ENCODE results near the gene TRAF3. TPM values are rescaled to one million over a fixed set of nuclear protein-coding genes. Genes with fewer than 3 reads are reported as not detected.
"Not testable (repeated sequence)": the region's sequence is repeated elsewhere in the genome, so short reads cannot be mapped to it uniquely, and the experiment has no call there.

The TRAF3 gene
- polyA plus RNA-seq, 3 donors, result 16.2 to 18.2 (median 16.9) TPM

DNA sequence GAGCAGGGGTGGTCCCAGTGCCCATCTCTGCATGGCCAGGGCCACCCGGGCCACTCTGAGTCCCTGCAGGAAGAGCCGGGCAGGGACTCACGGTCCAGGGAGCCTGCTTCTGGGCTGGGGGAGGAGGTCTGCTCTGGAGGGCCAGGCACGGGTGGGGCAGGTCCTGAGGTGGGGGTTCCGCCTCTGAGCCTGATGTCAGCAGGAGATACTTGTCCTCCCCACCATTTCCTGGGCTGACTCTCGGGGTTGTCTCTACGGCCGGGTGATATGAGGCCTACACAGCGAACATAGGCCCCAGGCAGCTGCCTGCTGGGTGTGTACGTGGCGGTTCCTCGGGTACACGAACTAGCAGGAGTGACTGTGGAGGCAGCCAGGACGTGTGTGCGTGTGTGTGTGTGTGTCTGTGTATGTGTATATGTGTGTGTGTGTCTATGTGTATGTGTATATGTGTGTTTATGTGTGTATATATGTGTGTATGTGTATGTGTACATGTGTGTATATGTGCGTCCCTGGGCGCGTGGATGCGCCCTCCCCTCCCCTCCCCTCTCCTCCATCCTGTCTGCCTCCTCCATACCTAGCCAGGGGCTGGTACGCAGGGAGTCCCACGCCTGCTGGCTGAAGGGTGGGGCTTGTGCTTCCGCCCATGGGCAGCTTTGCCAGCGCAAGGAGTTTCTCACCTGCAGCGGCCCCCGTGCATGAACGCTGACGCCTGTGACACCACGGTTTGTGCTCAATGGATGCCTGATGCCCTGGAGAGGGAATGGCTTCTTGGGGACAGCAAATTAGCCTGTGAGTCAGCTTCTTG is 30.4 kb upstream of the TRAF3 start:
- no peak for DNase-seq (ENCODE audit: extremely low read depth in 1 of 11, low read depth in 9 of 11, low spot score in 4 of 11)

- DNase-seq (ENCODE audit: extremely low read depth in 1 of 11, low read depth in 9 of 11, low spot score in 4 of 11), result no peak
Measured at GRCh38 chr14:102748806-102749205, 28.4 kb upstream of the TRAF3 start.

DNA sequence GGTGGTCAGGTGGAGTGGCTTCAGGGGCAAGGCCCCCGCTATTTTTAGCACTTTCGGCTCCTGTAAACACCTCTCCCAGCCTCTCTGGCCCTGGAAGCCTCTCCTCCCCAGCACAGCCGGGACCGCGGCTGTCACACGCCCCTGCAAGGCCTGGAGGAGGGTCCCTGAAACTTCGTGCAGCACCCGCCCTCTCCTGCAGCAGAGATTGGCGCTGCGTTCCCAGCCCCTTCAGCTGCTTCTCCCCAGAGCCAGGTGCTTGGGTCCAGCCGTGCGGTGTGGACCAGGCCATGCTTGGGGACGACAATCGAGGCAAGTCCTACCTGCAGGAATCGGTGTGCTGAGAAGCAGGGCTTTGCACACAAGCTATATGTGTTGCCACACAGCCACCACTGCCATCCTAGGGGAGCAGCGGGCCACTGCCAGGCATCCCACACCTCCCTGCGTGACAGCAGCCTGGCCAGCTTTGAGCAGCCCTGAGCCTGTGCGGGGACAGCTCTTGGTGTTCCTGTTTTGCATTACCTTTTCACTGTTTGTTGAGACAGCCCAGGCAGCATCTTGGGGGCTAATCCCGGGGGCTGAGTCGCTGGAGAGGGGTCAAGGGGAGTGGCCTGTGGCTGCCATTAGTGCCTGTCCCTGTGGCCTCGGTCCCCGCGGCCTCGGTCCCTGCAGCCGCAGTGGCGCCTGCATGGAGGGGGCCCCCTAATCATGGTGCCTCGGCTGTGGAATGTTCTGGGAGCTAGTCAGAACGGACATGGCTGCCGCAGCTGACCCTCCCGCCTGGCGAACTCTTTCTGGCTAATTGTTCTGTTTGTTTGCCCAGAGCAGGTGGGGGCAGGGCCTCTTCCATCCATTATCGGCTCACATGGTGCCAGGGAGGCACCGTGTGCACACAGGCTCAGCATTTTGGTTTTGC is 27.6 kb upstream of the TRAF3 start:
- DNase-seq (ENCODE audit: extremely low read depth in 1 of 11, low read depth in 9 of 11, low spot score in 4 of 11), result peak in 2 of 11 donors; percentile 18

- no peak for DNase-seq (ENCODE audit: extremely low read depth in 1 of 11, low read depth in 9 of 11, low spot score in 4 of 11)
Measured at GRCh38 chr14:102750376-102750775, 26.9 kb upstream of the TRAF3 start.

GRCh38 chr14:102751088-102751487 is 26.2 kb upstream of the TRAF3 start:
- no peak for DNase-seq (ENCODE audit: extremely low read depth in 1 of 11, low read depth in 9 of 11, low spot score in 4 of 11)

GRCh38 chr14:102752239-102752847 is 24.9 kb upstream of the TRAF3 start:
- DNase-seq (ENCODE audit: extremely low read depth in 1 of 11, low read depth in 9 of 11, low spot score in 4 of 11), result no peak

GRCh38 chr14:102754370-102755262 is 22.6 kb upstream of the TRAF3 start:
- DNase-seq (ENCODE audit: extremely low read depth in 1 of 11, low read depth in 9 of 11, low spot score in 4 of 11), result no peak

GRCh38 chr14:102757646-102758045 is 19.6 kb upstream of the TRAF3 start:
- DNase-seq (ENCODE audit: extremely low read depth in 1 of 11, low read depth in 9 of 11, low spot score in 4 of 11), result no peak

GRCh38 chr14:102758087-102758486 is 19.2 kb upstream of the TRAF3 start:
- DNase-seq (ENCODE audit: extremely low read depth in 1 of 11, low read depth in 9 of 11, low spot score in 4 of 11), result no peak

GRCh38 chr14:102759456-102760187 is 17.6 kb upstream of the TRAF3 start:
- no peak for DNase-seq (ENCODE audit: extremely low read depth in 1 of 11, low read depth in 9 of 11, low spot score in 4 of 11)

GRCh38 chr14:102760496-102761193 is 16.6 kb upstream of the TRAF3 start:
- DNase-seq (ENCODE audit: extremely low read depth in 1 of 11, low read depth in 9 of 11, low spot score in 4 of 11), result no peak

DNA sequence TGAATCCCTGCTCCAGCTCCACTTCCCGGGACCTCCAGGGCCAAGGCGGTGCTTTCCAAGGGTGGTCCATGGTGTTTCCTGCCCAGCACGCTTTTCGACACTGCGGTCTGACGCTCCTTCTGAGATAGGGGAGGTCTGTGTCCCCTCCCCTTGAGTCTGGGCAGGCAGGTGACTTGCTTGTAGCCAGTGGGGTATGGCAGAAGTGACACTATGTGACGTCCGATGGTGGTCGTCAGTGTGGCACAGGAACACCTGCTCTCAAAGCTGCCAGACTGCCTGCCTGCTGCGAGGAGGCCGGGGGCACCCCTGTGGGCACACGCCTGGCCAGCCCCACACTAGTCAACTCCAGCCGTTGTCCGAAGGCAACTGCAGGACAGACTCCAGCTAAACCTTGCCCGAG is 16.0 kb upstream of the TRAF3 start:
- DNase-seq (ENCODE audit: extremely low read depth in 1 of 11, low read depth in 9 of 11, low spot score in 4 of 11), result no peak

DNA sequence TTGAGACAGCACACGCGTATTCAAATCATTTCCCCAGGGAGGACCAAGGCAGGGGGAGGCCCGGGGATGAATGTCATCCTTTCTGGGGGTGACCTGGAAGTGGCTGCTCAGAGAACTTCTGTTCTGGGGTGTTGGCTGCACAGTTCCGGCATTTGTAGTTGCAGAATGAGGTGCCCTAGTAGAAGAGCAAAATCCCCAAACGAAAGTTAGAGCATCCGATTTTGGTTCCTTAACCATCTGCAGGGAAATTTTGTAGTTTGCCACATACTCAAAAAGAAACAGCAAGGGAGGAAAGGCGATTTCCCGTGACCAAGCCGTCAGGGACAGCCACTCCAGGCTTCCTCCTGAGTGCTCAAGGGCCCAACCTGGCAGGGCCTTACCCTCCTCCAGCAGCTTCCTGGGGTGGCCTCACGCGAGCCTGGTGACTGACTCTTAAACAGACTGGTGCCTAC is 13.0 kb upstream of the TRAF3 start:
- no peak for DNase-seq (ENCODE audit: extremely low read depth in 1 of 11, low read depth in 9 of 11, low spot score in 4 of 11)

DNA sequence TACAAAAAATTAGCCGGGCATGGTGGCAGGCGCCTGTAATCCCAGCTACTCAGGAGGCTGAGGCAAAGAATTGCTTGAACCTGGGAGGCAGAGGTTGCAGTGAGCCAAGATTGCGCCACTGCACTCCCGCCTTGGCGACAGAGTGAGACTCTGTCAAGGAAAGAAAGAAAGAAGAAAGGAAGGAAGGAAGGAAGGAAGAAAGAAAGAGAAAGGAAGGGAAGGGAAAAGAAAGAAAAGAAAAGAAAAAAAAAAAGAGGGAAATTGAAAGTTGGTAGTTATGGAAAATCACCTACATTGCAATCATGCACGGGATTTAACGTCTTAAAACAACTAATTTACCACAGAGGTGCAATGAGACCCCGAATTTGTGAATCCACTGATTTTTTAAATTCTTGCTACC is 11.5 kb upstream of the TRAF3 start:
- DNase-seq (ENCODE audit: extremely low read depth in 1 of 11, low read depth in 9 of 11, low spot score in 4 of 11), result not testable (repeated sequence)

DNA sequence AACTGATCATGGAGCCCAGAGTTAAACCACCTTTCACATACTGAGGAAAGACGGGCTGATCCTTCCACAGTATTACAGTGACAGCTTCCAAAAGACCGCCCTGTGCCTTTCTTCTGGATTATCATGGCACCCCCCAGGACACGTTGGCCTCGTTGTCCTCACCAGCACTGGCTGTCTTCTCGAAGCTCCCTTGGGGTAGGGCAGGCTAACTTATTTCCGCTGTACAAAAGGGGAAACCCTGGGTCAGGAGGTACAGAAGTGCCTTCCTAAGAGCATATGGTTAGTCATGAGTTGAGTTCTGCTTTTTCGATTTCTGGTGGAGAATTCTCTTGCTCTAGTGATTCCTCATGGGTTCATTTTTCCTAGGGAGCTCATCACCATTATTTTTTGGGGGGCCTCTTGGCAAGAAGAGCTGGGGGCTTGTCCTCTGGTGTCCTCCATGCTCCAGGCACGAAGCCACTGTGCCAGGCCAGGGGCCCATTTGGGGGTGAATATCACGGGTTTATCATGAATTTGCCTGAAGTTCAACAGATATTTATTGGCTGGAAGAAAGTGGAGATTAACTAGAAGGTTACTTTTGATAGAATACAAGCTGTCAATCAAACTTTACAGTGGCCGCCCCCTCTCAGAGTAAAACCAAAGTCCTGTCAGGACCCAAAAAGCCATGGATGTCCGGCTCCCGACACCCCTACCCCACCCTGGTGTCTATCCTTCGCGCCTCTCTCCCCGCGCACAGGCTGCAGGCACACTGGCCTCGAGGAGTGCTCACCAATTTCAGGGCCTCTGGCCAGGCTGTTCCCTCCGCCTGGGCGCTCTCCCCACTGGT is 8.8 kb upstream of the TRAF3 start:
- DNase-seq (ENCODE audit: extremely low read depth in 1 of 11, low read depth in 9 of 11, low spot score in 4 of 11), result no peak

DNA sequence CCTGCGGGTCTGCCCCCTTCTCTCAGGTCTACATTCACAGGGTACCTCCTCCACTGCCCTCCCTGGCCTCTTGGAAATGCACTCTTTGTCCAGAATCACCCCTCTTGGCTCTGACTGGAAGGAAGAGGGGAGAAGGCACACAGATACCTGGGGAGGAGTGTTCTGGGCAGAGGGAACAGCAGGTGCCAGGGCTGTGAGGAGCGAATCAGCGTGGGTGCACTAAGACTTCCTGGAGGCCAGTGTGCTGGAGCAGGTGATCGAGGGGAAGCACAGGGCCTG is 8.3 kb upstream of the TRAF3 start:
- no peak for DNase-seq (ENCODE audit: extremely low read depth in 1 of 11, low read depth in 9 of 11, low spot score in 4 of 11)

Data from renal cortex interstitium (tissue), 11 donors.